Retinal pigment epithelial cell (primary cell): ENCODE measurements around the gene RHBDD1.

Experiments used
- DNase-seq: peaks from one replicate; pipeline ENCODE4 v3.0.0-alpha.2; 2010; ENCODE audit warnings: low read depth
- H3K4me3 ChIP-seq: 2 replicates; pipeline ENCODE4 v1.5.1; 2011; ENCODE audit warnings: mild to moderate bottlenecking, low read length, control low read depth, moderate library complexity
- CTCF ChIP-seq: conservative IDR thresholded peaks from 2 replicates; pipeline ENCODE4 v1.5.1; 2011; ENCODE audit warnings: low read depth, low read length, control low read depth, inconsistent platforms

The RHBDD1 gene

DNA sequence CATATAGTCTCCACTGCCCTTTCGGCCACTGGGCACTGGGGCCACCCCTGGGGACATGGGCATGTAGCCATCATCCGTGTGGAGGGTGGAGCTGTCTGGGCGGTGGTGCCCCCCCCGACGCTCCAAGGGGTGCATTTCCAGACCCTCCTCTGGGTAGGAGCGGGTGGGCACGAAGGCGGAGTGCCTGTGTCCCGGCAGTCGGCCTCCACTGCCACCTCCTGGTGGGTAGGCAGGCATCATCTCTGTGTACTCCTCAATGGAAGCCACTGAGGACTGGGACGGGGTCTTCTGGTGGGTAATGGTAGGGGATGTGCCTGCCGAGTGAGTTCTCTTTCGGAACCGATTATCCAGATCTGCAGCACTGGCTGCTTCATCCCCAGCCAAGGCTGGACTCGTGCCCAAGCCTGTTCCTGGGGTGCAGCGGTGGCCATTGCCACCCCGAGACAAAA lies 39.0 kb upstream of the RHBDD1 start:
- TF ChIP-seq CTCF, result peak; percentile 57
- H3K4me3 ChIP-seq, result peak overlapping the region; percentile 4
- no peak for DNase-seq

- TF ChIP-seq CTCF, result no peak
Observed at GRCh38 chr2:226797289-226797988, 38.4 kb upstream of the RHBDD1 start.

GRCh38 chr2:226797989-226798421 lies 37.8 kb upstream of the RHBDD1 start:
- DNase-seq, result no peak
- H3K4me3 ChIP-seq, result peak overlapping the region; percentile 83

More at GRCh38 chr2:226797289-226797988, 38.4 kb upstream of the RHBDD1 start:
- DNase-seq, result no peak
- H3K4me3 ChIP-seq, result peak overlapping the region; percentile 83

DNA sequence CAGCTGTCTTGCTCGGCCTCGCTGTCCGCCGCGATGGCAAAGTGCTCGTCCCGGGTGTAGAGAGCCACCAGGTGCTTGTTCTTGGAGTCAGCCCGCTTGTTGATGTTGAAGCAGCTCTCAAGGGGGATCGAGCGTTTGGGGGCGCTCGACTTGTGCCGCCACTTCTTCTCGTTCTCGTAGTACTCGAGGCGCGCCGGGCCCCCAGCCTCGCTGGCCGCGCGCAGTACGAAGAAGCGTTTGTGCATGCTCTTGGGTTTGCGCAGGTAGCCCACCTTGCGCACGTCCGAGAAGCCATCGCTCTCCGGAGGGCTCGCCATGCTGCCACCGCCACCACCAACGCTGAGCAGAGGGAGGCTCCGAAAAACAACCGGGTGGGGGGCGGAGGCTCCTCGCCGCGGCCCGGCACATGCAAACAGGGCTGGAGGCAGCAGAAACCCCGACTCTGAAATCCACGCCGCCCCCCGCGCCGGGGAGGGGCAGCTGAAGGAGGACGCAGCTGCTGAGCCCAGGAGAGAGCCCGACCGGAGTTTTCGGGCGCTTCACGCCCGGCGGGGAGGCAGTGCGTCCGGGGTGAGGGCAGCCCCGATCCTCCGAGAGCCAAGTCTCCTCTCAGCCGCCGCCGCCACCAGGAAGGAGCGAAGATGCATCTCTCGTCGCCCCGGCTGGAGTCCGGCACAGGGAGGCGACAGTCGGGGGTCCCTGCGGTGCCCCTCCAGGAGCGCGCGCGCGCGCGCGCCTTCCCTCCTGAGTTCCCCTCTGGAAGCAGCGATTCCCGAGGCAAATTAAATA lies 37.2 kb upstream of the RHBDD1 start:
- DNase-seq, result no peak
- peak; percentile 28 for TF ChIP-seq CTCF
- H3K4me3 ChIP-seq, result peak overlapping the region; percentile 83

More at GRCh38 chr2:226797989-226798421, 37.8 kb upstream of the RHBDD1 start:
- TF ChIP-seq CTCF, result no peak

GRCh38 chr2:226799211-226799975 lies 36.5 kb upstream of the RHBDD1 start, which contains the start of gene IRS1:
Gene IRS1 (minus strand): TSS chr2:226799820. CDS start chr2:226798738, 1,082 bp downstream.
- peak within 1 kb of the TSS; percentile 83 for H3K4me3 ChIP-seq
- peak; percentile 46 for DNase-seq
- peak; percentile 28 for TF ChIP-seq CTCF

GRCh38 chr2:226799976-226800940 lies 35.6 kb upstream of the RHBDD1 start:
- no peak for TF ChIP-seq CTCF
- DNase-seq, result no peak
- peak overlapping the region; percentile 66 for H3K4me3 ChIP-seq
